Femur (tissue), 1 donor: ENCODE measurements around the gene PGBD4.

Experiments used
- DNase-seq: peaks from one replicate; pipeline ENCODE4 v3.0.0-alpha.2; 2017

The PGBD4 gene

DNA sequence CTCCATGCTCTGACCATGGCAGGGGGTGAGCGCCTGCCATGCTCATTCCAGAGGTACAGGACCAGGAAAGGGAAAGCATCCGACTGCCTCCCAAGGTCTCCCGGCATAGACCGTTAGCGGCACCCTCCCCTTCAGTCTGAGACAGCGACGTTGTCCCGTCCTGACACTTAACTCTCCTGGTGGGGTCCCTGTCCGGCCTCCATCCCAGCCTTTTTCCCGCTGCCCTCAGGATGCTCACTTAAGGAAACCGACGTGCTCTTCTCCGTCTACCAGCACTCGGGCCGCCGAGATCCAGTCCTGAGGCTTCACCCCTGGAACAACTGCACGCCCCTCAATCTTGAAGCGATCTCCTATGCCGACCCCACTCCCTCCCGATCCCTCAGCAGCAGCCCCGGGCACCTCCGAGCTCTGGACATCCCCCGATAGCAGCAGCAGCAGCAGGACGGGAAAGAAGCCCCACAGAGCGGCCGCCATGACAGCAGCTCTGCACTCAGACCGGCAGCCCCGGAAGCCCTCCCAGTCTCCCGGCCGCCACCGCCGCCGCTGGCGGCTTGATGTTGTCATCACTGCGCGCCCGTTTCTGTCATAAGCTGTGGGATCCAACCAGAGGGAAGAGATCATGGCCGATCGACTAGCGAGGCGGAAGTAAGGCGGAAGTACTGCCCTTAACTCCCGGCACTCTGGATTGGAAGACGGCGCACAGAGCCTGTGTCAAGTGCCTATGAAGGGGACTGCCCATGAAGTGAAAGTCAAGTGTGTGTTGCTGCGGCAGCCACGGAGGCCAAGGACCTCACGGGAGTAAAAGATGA, at the start of gene PGBD4, which contains the start of gene EMC7:
TSS of gene PGBD4 (plus strand) at position 718 of the 809 bp plus-strand sequence. CDS start 449 bp downstream, outside the sequence.
TSS of gene EMC7 (minus strand) at position 497 of the 809 bp plus-strand sequence. CDS start at position 474, 23 bp downstream.
- DNase-seq, result peak; percentile 99

DNA sequence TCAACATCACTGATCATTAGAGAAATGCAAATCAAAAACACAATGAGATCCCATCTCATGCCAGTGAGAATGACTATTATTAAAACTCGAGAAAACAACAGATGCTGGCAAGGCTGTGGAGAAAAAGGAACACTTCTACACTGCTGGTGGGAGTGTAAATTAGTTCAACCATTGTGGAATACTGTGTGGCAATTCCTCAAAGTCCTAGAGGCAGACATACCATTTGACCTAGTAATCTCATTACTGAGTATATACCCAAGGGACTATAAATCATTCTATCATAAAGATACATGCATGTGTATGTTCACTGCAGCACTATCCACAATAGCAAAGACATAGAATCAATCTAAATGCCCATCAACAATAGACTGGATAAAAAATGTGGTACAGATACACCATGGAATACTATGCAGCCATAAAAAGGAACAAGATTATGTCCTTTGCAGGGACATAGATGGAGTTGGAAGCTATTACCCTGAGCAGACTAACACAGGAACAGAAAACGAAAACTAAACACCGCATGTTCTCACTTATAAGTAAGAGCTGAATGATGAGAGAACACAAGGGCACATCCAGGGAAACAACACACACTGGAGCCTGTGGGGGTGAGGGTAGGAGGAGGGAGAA, 47.7 kb upstream of the PGBD4 start:
- no peak for DNase-seq

DNA sequence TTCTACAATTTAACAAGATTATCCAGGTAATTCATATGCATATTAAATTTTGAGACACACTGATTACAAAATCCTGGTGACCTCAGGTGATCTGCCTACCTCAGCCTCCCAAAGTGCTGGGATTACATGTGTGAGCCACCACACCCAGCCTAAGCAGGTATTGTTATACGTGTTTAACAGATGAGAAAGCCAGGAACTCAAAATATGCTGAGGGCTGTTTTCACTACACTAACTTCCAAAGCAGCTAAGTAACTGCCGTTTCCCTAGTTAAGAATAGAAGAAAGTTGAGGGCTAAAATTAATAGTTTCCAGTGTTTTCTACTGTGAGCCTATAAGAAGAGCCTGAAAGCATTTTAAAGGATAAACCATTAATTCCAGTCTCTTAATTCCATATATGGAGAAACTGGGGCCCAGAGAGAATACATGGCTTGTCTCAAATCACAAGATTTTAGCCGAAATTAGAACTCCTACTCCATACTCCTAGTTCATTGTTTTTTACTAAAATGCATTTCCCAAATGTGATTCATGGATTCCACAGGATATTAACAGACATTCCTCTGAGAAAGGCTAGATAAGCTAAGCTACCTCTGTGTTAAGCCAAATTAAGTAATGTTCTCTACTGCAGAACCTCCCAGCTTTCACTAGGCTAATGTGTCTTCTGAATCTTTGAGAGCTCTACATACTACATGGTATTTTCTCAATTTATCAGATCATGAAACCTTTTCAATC, 45.9 kb upstream of the PGBD4 start:
- DNase-seq, result no peak

DNA sequence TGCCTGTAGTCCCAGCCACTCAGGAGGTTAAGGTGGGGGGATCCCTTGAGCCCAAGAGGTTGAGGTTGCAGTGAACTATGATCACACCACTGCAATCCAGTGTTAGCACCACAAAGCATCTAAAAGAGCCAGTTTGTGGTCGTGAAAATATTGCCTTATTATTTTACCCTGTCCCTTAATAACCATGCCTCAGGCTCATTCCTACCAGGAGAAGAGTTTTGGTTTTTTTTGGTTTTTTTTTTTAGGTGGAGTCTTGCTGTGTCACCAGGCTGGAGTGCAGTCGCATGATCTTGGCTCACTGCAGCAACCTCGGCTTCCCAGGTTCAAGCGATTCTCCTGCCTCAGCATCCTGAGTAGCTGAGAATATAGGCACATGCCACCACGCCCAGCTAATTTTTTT, 45.0 kb upstream of the PGBD4 start:
- DNase-seq, result no peak

DNA sequence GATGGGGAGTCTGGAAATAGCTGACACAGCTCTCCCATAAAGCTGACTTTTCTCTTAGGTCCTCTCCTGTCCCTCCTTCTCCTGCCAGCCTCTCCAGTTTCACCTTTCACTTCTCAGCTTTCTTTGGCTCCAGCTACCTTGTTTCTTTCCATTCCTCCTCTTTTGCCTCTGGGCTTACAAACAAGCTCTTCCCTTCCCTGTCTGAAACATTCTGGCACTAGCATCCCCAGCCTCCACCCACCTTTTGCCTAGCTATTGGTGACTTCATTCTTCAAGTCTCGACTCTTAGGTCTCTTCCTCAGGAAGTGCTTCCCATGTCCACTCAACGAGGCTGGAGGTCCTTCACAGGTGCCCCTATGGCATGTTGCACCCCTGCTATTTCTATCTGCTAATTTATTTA, 42.4 kb upstream of the PGBD4 start:
- DNase-seq, result no peak

DNA sequence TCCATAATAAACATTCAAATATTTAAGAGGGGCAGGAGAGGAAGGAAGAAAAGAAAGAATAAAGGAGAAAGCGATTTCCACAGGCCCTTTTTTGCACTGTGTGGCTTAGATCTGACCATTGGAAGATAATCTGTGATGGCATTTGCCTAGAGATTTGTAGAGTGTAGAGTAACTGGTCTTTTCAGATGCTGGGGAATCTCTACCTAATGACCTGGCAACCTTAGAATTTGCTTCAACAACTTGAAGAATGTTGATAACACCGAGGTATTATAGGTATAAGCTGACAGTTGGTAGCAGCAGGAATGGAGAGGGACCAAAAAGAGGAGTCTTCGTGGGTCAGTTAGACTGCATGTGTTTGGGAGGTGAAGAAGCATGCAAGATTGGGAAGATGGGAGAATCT, 41.9 kb upstream of the PGBD4 start:
- no peak for DNase-seq

DNA sequence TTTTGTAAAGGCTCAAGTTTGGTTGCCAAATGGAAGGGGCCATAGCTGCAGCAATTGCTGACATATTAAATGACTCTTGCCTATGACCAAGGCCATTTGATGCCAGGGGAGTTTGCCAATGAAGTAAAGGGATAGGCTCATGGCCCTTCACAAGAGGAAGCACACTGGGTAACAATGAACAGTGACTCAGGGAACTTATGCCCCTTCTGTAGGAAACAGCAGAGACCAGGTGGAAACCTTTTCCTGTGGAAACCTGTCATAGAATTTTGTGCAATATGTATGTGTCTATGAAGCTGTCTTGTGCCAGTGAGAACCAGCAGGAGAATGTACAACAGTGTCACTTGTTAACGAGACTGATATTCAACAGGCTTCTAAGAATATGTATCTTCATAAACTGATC, 37.4 kb upstream of the PGBD4 start:
- no peak for DNase-seq

DNA sequence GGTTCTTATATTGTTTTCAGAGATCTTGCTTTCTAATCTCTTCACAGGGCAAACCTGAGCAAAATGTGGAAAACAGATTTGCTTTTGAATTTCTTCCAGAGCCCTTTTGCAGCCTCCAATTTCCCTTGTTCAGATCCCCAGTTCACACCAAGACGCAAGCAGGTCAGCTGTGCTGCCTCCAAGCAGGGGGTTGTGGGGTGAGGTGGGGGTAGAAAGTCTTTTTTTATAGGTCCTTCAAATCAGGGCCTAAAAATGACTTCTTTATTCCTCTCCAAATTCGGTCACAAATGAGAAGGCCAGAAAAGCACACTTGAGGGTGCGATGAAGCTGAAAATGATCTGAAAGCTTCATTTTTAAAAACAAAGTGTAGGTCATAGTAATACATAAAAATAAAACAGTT, 36.6 kb upstream of the PGBD4 start:
- DNase-seq, result no peak

DNA sequence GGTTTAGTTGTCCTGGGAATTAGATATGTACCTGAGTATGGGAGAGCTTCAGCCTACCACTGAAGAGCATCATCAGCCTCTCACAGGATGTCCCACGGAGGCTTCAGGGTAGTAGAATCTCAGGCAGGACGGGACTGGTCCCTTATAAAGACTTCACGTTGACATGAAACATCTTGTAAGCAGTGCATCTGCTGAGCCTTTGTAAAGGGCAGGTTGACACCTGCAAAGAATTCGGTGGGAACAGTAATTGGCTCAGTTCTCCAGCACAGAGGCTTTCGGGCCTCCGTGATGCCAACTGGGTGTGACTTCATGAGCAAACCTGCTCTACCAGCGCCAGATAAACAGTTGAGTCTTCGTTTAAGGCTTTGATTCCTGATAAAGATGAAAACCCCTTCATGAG, 35.9 kb upstream of the PGBD4 start:
- DNase-seq, result no peak

DNA sequence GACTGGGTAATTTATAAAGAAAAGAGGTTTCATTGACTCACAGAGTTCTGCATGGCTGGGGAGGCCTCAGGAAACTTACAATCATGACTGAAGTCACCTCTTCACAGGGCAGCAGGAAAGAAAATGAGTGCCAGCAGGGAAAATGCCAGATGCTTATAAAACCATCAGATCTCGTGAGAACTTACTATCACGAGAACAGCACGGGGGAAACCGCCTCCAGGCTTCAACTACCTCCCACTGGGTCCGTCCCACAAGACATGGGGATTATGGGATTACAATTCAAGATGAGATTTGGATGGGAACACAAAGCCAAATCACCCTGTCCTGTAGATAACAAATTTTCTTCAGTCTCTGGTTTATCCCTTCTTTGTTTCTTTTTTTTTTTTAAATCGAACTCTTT, 31.9 kb upstream of the PGBD4 start:
- no peak for DNase-seq

DNA sequence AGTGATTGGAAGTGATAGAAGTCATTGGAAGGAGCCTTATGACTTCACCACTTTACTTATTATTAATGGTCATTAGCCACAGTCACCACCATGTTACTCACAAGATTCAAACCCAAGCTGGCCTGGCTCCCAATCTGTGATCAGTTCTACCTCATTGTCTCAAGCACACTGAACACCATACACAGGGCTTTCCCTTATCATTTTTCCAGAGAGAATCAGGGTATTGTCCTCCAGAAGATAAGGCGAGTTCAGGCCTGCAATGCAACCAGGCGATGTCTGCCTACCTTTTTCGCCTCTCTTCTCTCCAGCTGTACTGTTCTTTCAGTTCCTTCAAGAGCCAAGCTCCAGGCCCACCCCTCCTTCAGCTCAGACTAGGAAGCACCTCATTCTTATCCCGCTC, 25.1 kb upstream of the PGBD4 start:
- DNase-seq, result no peak

DNA sequence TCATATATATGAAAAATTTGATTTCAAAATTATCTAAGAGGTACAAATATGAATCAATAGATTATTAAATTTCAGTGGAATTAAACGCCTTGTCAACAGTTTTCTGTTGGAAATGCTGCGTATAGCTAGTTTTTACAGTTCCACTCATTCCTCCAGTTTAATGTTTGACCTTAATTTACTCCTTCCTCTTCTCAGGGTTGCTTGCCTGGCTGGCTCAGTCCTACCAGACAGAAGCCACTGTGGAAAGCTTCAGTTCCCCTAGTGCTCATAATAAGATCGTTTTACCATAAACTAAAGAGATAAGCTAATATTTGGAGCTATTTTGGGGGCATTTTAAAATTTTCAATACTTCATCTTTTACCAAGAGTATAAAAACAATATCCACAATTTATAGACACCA, 23.0 kb upstream of the PGBD4 start:
- DNase-seq, result no peak

DNA sequence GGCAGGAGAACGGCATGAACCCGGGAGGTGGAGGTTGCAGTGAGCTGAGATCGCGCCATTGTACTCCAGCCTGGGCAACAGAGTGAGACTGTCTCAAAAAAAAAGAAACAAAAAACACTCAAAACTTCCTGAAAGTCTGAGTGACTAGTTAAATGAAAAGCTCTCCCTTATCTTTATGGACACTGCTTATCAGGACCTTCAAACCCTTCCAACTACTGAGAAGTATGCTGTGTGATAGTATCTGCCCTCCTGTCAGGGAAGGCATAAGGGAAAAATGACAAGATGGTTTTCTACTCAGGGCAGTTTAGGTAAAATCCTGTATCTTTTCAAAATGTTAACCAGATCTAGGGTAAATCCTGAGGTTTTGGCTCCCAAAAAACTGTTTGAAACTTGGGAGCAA, 22.0 kb upstream of the PGBD4 start:
- no peak for DNase-seq

DNA sequence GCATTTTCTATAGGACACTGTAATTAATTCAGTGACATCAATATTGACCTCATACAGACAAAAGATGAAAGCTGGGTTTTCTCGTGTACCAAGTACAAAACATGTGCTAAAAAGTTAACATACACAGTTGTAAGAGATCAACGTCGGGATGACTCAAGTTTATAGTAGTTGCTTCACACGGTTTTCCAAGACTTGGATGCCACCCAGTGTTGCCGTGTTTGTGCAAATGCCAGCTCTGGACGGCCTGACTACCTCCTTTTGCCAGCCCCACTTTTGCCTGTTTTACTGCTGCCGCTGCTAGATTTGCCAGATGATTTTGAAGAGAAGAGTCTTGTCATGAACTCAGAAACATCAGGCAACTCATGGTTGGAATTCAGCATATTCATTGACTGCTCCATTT, 17.8 kb upstream of the PGBD4 start:
- no peak for DNase-seq

DNA sequence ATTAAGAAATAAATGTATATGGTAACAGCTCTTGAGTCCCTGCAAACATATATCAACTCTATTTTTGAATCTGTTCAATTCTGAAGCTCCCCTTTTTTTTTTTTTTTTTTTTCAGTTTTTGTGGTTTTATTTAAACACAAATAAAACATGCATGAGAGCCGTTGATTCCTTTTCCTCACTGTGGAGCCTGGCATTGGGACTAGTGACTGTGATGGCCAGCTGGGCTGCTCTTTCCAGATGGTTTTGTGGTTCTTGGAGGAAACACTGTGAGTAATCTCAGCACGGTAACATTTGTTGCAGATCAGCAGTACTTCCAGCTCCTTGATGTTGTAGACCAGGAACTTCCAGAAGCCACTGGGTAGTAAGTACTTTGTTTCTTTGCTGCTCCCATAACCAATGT, 16.1 kb upstream of the PGBD4 start:
- no peak for DNase-seq

DNA sequence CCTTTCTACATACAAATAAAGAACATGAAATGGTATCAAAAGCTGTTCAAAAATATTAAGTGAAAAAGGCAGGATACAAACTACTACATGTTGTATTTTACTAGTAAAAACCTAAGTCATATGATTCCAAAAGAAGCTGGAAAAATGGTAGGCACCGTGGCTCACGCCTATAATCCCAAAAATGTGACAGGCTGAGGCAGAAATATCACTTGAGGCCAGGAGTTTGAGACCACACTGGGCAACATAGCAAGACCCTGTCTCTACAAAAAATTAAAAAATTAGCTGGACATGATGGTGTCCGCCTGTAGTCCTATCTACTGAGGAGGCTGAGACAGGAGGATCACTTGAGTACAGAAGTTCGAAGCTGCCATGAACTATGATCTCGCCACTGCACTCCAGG, 2.0 kb upstream of the PGBD4 start:
- no peak for DNase-seq

DNA sequence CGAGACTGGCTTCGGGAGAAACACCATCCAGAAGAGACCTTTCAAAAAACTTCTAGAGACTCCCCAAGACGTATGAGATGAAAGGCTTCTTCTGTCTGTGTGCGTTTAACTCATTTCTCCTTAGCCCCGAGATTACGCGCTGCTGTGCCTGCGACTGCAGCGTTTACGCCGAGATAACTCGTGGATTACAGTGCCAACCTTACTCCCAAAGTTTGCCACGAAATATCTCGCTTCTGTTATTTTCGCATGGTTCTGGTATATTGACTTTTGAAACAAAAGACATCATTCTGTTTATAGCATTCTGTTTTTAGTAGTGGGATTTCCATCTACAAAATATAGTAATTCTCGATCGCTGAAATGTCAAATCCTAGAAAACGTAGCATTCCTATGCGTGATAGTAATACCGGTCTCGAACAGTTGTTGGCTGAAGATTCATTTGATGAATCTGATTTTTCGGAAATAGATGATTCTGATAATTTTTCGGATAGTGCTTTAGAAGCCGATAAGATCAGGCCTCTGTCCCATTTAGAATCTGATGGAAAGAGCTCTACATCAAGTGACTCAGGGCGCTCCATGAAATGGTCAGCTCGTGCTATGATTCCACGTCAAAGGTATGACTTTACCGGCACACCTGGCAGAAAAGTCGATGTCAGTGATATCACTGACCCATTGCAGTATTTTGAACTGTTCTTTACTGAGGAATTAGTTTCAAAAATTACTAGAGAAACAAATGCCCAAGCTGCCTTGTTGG, 467 bp downstream of the PGBD4 start:
- DNase-seq, result no peak

DNA sequence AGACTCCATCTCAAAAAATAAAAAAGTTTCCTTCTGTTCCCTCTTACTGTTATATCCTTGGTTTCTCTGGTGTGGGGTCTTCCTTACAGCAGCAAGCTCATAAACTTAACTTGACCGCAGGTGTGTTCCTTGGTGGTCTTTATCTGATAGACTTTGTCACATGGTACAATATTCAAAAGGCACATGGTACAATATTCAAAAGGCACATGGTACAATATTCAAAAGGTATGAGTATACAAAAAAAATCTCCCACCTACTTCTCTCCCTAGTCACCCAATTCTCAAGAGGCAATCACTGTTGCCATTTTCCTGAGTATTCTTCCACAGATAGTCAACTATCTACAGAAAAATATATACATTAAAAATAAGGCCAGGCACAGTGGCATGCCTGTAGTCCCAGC, 4.5 kb downstream of the PGBD4 start:
- no peak for DNase-seq

DNA sequence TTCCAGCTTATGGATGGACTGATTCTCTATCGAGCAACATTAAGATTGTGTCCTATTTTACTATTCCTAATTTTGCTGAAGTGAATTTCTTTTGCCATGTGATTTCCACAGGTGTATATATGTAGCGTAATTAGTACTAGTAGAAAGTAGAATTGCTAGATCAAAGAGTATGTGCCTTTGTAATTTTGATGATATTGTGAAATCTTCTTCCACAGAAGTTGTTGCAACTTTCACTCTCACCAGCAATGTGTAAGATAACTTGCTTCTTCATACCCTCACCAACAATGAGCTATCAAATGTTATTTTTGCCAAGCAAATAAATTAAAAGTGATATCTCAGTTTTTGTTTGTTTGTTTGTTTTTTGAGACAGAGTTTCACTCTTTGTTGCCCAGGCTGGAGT, 5.4 kb downstream of the PGBD4 start:
- DNase-seq, result no peak

DNA sequence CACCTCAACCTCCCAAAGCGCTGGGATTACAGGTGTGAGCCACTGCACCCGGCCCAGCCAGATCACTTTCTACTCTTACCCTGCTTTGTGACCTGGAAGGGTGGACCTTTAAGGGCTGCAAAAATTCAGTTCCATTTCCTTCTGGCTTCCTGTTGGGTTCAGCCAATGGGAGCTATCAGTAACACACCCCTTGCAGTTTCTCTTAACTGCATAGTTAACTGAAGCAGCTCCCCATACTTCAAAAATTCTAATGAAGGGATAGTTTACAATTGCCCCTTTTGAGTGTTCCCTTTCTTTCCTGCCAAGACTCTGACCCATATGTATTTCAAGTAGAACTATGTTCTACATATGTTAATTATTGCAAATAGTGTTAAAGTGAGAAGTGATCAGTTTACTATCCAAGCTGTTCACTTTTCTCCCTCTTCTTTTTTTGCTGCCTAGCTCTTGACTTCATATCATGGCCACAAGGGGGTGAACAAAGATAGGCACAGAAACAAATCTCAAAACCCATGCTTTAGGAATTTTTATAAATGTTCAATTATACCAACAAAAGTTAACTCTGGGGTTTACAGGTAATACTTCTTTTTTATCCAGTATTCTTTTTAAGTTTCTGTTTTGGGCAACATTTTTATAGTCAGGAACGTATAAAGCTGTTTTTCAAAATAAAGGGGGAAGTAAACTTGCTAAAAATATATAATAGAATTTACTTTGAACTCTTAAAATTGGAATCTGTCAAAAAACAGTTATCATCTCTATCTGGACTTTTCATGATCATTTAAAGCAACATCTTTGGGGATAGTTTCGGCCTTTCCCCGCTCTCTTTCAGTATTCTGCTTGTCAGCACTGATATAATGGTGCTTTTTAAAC, 8.1 kb downstream of the PGBD4 start:
- DNase-seq, result no peak

DNA sequence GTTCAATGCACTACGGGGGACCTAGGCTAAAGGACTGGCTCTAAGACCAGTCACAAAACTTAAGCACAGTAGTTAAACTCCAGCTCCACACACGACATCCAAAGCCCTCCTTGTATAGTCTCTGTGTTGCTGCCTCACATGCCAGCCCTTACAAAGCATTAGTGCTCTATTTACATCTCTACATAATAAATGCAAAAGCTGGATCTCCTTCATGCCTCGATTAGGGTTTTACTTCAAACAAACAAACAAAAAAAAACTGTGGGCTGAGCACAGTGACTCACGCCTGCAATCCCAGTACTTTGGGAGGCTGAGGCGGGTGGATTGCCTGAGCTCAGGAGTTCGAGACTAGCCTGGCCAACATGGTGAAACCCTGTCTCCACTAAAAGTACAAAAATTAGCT, 9.6 kb downstream of the PGBD4 start:
- no peak for DNase-seq

DNA sequence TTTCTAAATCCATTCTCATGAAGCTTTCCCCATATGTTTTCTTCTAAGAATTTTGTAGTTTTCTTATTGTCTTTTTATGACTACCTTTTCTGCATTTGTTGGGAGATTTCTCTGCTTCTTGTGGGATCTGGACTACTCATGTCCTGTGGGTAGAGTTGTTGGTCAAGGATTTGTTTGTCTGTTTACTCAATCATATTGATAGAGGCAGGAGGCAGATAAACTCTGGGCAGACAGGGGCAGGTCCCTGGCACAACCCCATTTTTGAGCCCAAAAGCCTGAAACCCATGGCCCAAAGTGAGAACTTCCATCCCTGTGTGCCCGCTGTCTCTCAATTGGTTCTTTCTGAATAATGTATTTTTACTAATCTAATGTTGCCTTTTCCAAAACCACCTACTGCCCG, 12.3 kb downstream of the PGBD4 start:
- DNase-seq, result no peak
